ENCODE results near the gene HAUS2.

GRCh38 chr15:42616107-42616506, 67.5 kb downstream of the HAUS2 start:
- TF ChIP-seq EZH2phosphoT487 (IDR thresholded peaks at IDR 0.05) (no peak), EZH2 (IDR thresholded peaks at IDR 0.05) (no peak)

Measured in neural progenitor cell (in vitro differentiated cells).